GM23338 (cell line): Measurements from ENCODE around the gene DRD5. TPM values are rescaled to one million over a fixed set of nuclear protein-coding genes. Genes with fewer than 3 reads are reported as not detected.
"Not testable (repeated sequence)": the region's sequence is repeated elsewhere in the genome, so short reads cannot be mapped to it uniquely, and the experiment has no call there.

Experiments used
- ATAC-seq: fragments of 200-7000 bp; cut with Tn5 transposase; 3 replicates; pipeline ENCODE4 v1.9.1; 2020
- DNase-seq: peaks from one replicate; pipeline ENCODE4 v3.0.0-alpha.2; 2015; ENCODE audit warnings: low spot score
- H2AFZ ChIP-seq: fragments of 200-600 bp; sonication (generic); 2 replicates; pipeline ENCODE4 v1.8.0; 2016; ENCODE audit warnings: antibody characterized with exemption, mild to moderate bottlenecking, moderate library complexity
- H3F3A ChIP-seq: fragments of 200-600 bp; sonication (generic); replicated peaks from 2 replicates; pipeline ENCODE4 v1.8.0; 2017; ENCODE audit warnings: antibody characterized with exemption, mixed run types, low read depth
- H3K27ac ChIP-seq: fragments of 200-600 bp; sonication (generic); 2 replicates; pipeline ENCODE4 v1.6.1; 2016; ENCODE audit warnings: low read depth
- H3K27me3 ChIP-seq: fragments of 200-600 bp; sonication (generic); 2 replicates; pipeline ENCODE4 v1.8.0; 2016; ENCODE audit warnings: mild to moderate bottlenecking, mixed run types, moderate library complexity; ENCODE audit not compliant: insufficient read depth
- H3K36me3 ChIP-seq: fragments of 200-600 bp; sonication (generic); 2 replicates; pipeline ENCODE4 v1.8.0; 2016; ENCODE audit warnings: mild to moderate bottlenecking; ENCODE audit not compliant: insufficient read depth
- H3K4me1 ChIP-seq: fragments of 200-600 bp; sonication (generic); 2 replicates; pipeline ENCODE4 v1.8.0; 2016; ENCODE audit warnings: mild to moderate bottlenecking, moderate library complexity; ENCODE audit not compliant: insufficient read depth
- H3K4me2 ChIP-seq: fragments of 200-600 bp; sonication (generic); 2 replicates; pipeline ENCODE4 v1.7.1; 2017; ENCODE audit warnings: mixed run types
- H3K4me3 ChIP-seq: fragments of 200-600 bp; sonication (generic); 2 replicates; pipeline ENCODE4 v1.6.1; 2016; ENCODE audit warnings: mixed run types
- H3K79me2 ChIP-seq: fragments of 200-600 bp; sonication (generic); replicated peaks from 2 replicates; pipeline ENCODE4 v1.8.0; 2017; ENCODE audit warnings: mild to moderate bottlenecking; ENCODE audit not compliant: insufficient read depth
- H3K9me2 ChIP-seq: fragments of 200-600 bp; sonication (generic); 2 replicates; pipeline ENCODE4 v1.8.0; 2017; ENCODE audit not compliant: insufficient read depth
- H4K20me1 ChIP-seq: fragments of 200-600 bp; sonication (generic); replicated peaks from 2 replicates; pipeline ENCODE4 v1.8.0; 2017; ENCODE audit warnings: mild to moderate bottlenecking; ENCODE audit not compliant: insufficient read depth
- H3K27ac Mint-ChIP-seq: 2 replicates; pipeline ENCODE4 v1.8.0; 2020; ENCODE audit warnings: inconsistent platforms, mild to moderate bottlenecking, moderate library complexity, mixed read lengths
- H3K27me3 Mint-ChIP-seq: 3 replicates; pipeline ENCODE4 v1.8.0; 2022; ENCODE audit warnings: low read depth, mild to moderate bottlenecking, moderate library complexity, mixed read lengths, inconsistent platforms; ENCODE audit not compliant: insufficient read depth, poor library complexity
- H3K36me3 Mint-ChIP-seq: 3 replicates; pipeline ENCODE4 v1.8.0; 2021; ENCODE audit warnings: low read depth, mild to moderate bottlenecking, inconsistent platforms, moderate library complexity, mixed read lengths
- H3K4me1 Mint-ChIP-seq: 3 replicates; pipeline ENCODE4 v1.8.0; 2020; ENCODE audit warnings: mild to moderate bottlenecking, inconsistent platforms, mixed read lengths
- H3K4me3 Mint-ChIP-seq: 3 replicates; pipeline ENCODE4 v1.8.0; 2021; ENCODE audit warnings: moderate library complexity, mild to moderate bottlenecking, inconsistent platforms, mixed read lengths
- H3K9me3 Mint-ChIP-seq: 3 replicates; pipeline ENCODE4 v1.8.0; 2020; ENCODE audit warnings: moderate library complexity, mild to moderate bottlenecking, inconsistent platforms, mixed read lengths
- ETS1 ChIP-seq: IDR thresholded peaks from 2 replicates; pipeline ENCODE4 v1.6.1; 2016; ENCODE audit warnings: antibody characterized with exemption
- EZH2phosphoT487 ChIP-seq: fragments of 200-600 bp; sonication (generic); IDR thresholded peaks from one replicate; pipeline ENCODE4 v1.8.1; 2018; ENCODE audit warnings: antibody characterized with exemption; ENCODE audit not compliant: unreplicated experiment
- NANOG ChIP-seq: IDR thresholded peaks from 2 replicates; pipeline ENCODE4 v1.6.1; 2016; ENCODE audit warnings: antibody characterized with exemption, borderline replicate concordance
- REST ChIP-seq: IDR thresholded peaks from one replicate; pipeline ENCODE4 v1.6.1; 2018; ENCODE audit warnings: antibody characterized with exemption; ENCODE audit not compliant: unreplicated experiment
- STAT1 ChIP-seq: IDR thresholded peaks from one replicate; pipeline ENCODE4 v1.6.1; 2016; ENCODE audit warnings: antibody characterized with exemption; ENCODE audit not compliant: unreplicated experiment
- ZNF114 ChIP-seq: fragments of 250-450 bp; sonication (Bioruptor Pico); IDR thresholded peaks from 2 replicates; pipeline ENCODE4 v1.5.0; 2020; ENCODE audit warnings: mild to moderate bottlenecking, moderate library complexity
- ZNF331 ChIP-seq: fragments of 250-450 bp; sonication (Bioruptor Pico); IDR thresholded peaks from 2 replicates; pipeline ENCODE4 v1.5.0; 2020; ENCODE audit warnings: low read depth, mild to moderate bottlenecking, moderate library complexity
- polyA plus RNA-seq: library from polyadenylated mRNA; unstranded; fragments of >200 nt; fragmentation: Nextera tagmentation; extraction: Ambion mirVana; gene quantifications from 2 replicates; pipeline ENCODE4 v1.2.1, GENCODE V29; 2016
- total RNA-seq: library from RNA; depleted of rRNA; stranded (reverse); fragments of >200 nt; shearing (Covaris generic); gene quantifications from 2 replicates; pipeline ENCODE4 v1.2.3, GENCODE V29; 2014

The DRD5 gene
- total and polyA plus RNA-seq, 2 experiments from 2014 or later, result 0.08 to 0.24 TPM

- ATAC-seq (no peak), DNase-seq (no peak)
- Histone ChIP-seq H3F3A (no peaks in the 10 kb centered on the region), H3K9me2 (no peaks in the 10 kb centered on the region), H3K4me1 (no peaks in the 10 kb centered on the region), H3K79me2 (no peaks in the 10 kb centered on the region), H3K4me2 (peak overlapping the region; percentile 78), H3K4me3 (peak overlapping the region; percentile 58), H3K36me3 (no peaks in the 10 kb centered on the region), H4K20me1 (no peaks in the 10 kb centered on the region), H3K27ac (no peak overlapping the region), H3K27me3 (peaks cover 35% of the 10 kb centered on the region), H2AFZ (peak overlapping the region; percentile 18; the same call in 1 of the 2 replicates)
- Mint-ChIP-seq H3K4me3 (peak overlapping the region; percentile 70), H3K27ac (no peak overlapping the region), H3K27me3 (peaks cover 38% of the 10 kb centered on the region), H3K36me3 (no peaks in the 10 kb centered on the region; the same call in 2 of the 3 replicates), H3K4me1 (peaks cover 5% of the 10 kb centered on the region; the same call in 2 of the 3 replicates), H3K9me3 (peaks cover 6% of the 10 kb centered on the region; the same call in 2 of the 3 replicates)
- TF ChIP-seq EZH2phosphoT487 (no peak), ZNF114 (CRISPR knock-in tag) (no peak), ETS1 (no peak), ZNF331 (CRISPR knock-in tag) (no peak), REST (no peak), NANOG (no peak), STAT1 (no peak)
These were observed 652 bp downstream of the DRD5 start for GRCh38 chr4:9782136-9782436.

DNA sequence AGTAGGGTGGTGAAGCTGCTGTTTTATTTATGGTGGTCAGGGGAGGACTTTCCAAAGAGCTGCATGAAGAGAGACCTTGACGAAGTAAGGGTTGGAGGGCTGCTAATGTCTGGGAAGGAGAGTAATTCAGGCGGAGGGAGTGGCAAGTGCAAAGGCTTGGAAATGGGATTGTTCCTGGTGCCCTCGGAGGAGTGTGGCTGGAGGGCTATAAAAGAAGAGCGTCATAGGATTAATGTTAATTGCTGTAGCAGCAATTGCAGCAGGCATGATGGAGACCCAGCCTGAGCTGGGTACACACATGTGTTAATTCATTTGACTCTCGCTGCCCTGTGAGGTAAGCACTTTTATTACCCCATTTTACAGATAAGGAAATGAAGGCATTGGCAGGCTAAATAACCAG lies 4.5 kb downstream of the DRD5 start:
- H3K4me3 Mint-ChIP-seq, H3K4me3 ChIP-seq, H3K27ac Mint-ChIP-seq, H3K4me1 Mint-ChIP-seq, H3K9me2 ChIP-seq, H4K20me1 ChIP-seq, H2AFZ ChIP-seq, H3K4me2 ChIP-seq, ATAC-seq, DNase-seq, H3F3A ChIP-seq, H3K27ac ChIP-seq, H3K4me1 ChIP-seq, H3K36me3 ChIP-seq, H3K9me3 Mint-ChIP-seq, H3K36me3 Mint-ChIP-seq, H3K79me2 ChIP-seq: not testable (repeated sequence)
- H3K27me3 Mint-ChIP-seq, result peaks cover 23% of the 10 kb centered on the region
- H3K27me3 ChIP-seq, result peaks cover 20% of the 10 kb centered on the region
